ENCODE data around the gene GPR176. TPM values are rescaled to one million over a fixed set of nuclear protein-coding genes. Genes with fewer than 3 reads are reported as not detected.

GPR176 gene
- polyA plus RNA-seq, 3 donors: 0.08 to 0.18 TPM; not detected in 1

- no peaks in the 10 kb centered on the region for H3K9me3 Mint-ChIP-seq
- no peak overlapping the region for H3K4me2 ChIP-seq (replicated peaks; ENCODE audit: extremely low read depth, low read length, poor library complexity, severe bottlenecking)
- no peaks in the 10 kb centered on the region for H3K36me3 ChIP-seq (replicated peaks in 1 of 2; ENCODE audit: control insufficient read depth in 1 of 2, insufficient read depth in 2 of 2, low read length in 2 of 2)
- no peaks in the 10 kb centered on the region for H3K27me3 ChIP-seq (ENCODE audit: control insufficient read depth in 2 of 2, insufficient read depth in 2 of 2, low read length in 2 of 2)
- no CpG with 5 or more reads among the region's 1 CpG for WGBS (ENCODE audit: insufficient coverage)
- no peak overlapping the region for H3K9ac ChIP-seq (ENCODE audit: insufficient read depth, low read length, poor library complexity, severe bottlenecking)
- DNase-seq: no peak
- H3K36me3 Mint-ChIP-seq: no peaks in the 10 kb centered on the region
- no peak overlapping the region for H3K4me3 Mint-ChIP-seq
- intact Hi-C loops (cut with micrococcal nuclease): no loop called here
- no peaks in the 10 kb centered on the region for H3K79me2 ChIP-seq (ENCODE audit: insufficient read depth, low read length)
- H3K4me1 ChIP-seq (ENCODE audit: control insufficient read depth in 1 of 2, insufficient read depth in 2 of 2, low read length in 2 of 2): peaks cover 0 to 1% of the 10 kb centered on the region in 2 donors
- no peaks in the 10 kb centered on the region for H3K27me3 Mint-ChIP-seq (ENCODE audit: low read depth in 3 of 3)
- H2AFZ ChIP-seq (ENCODE audit: insufficient read depth, low read depth, low read length, poor library complexity, severe bottlenecking): no peak overlapping the region
- H3K4me1 Mint-ChIP-seq: peaks cover 8% of the 10 kb centered on the region
- H3K27ac ChIP-seq (ENCODE audit: low read depth in 1 of 2, low read length in 2 of 2): no peak overlapping the region
- no peak for TF ChIP-seq CTCF (IDR thresholded peaks at IDR 0.05)
- H4K20me1 ChIP-seq (ENCODE audit: insufficient read depth, low read length): no peaks in the 10 kb centered on the region
- no peak overlapping the region for H3K4me3 ChIP-seq (replicated peaks in 1 of 3; ENCODE audit: low read depth in 2 of 3, low read length in 3 of 3)
- H3K9me3 ChIP-seq (replicated peaks in 1 of 2; ENCODE audit: control insufficient read depth in 1 of 2, insufficient read depth in 1 of 2, low read length in 2 of 2): no peaks in the 10 kb centered on the region
- no peak overlapping the region for H3K27ac Mint-ChIP-seq
Observed at GRCh38 chr15:39882602-39883001, 37.5 kb downstream of the GPR176 start.

- no peak for DNase-seq
- H3K79me2 ChIP-seq (ENCODE audit: insufficient read depth, low read length): no peaks in the 10 kb centered on the region
- H3K36me3 ChIP-seq (replicated peaks in 1 of 2; ENCODE audit: control insufficient read depth in 1 of 2, insufficient read depth in 2 of 2, low read length in 2 of 2): no peaks in the 10 kb centered on the region
- Mint-ChIP-seq H3K36me3 (no peaks in the 10 kb centered on the region), H3K27ac (no peak overlapping the region), H3K27me3 (ENCODE audit: low read depth in 3 of 3) (peaks cover 0 to 2% (median 0%) of the 10 kb centered on the region in 3 donors), H3K4me1 (peaks cover 11% of the 10 kb centered on the region), H3K9me3 (peaks cover 0 to 2% (median 0%) of the 10 kb centered on the region in 7 donors), H3K4me3 (no peak overlapping the region)
- no CpG with 5 or more reads among the region's 1 CpG for WGBS (ENCODE audit: insufficient coverage)
- H3K4me2 ChIP-seq (replicated peaks; ENCODE audit: extremely low read depth, low read length, poor library complexity, severe bottlenecking): no peak overlapping the region
- H3K27ac ChIP-seq (ENCODE audit: low read depth in 1 of 2, low read length in 2 of 2): no peak overlapping the region
- intact Hi-C loops (cut with micrococcal nuclease): no loop called here
- no peak overlapping the region for H3K9ac ChIP-seq (ENCODE audit: insufficient read depth, low read length, poor library complexity, severe bottlenecking)
- TF ChIP-seq CTCF (IDR thresholded peaks at IDR 0.05): no peak
- peaks cover 0 to 4% of the 10 kb centered on the region in 2 donors for H3K4me1 ChIP-seq (ENCODE audit: control insufficient read depth in 1 of 2, insufficient read depth in 2 of 2, low read length in 2 of 2)
- no peaks in the 10 kb centered on the region for H3K9me3 ChIP-seq (replicated peaks in 1 of 2; ENCODE audit: control insufficient read depth in 1 of 2, insufficient read depth in 1 of 2, low read length in 2 of 2)
- no peaks in the 10 kb centered on the region for H4K20me1 ChIP-seq (ENCODE audit: insufficient read depth, low read length)
- H3K27me3 ChIP-seq (ENCODE audit: control insufficient read depth in 2 of 2, insufficient read depth in 2 of 2, low read length in 2 of 2): no peaks in the 10 kb centered on the region
- no peak overlapping the region for H3K4me3 ChIP-seq (replicated peaks in 1 of 3; ENCODE audit: low read depth in 2 of 3, low read length in 3 of 3)
- no peak overlapping the region for H2AFZ ChIP-seq (ENCODE audit: insufficient read depth, low read depth, low read length, poor library complexity, severe bottlenecking)
Observed at GRCh38 chr15:39881790-39882189, 38.3 kb downstream of the GPR176 start.
